SU-DHL-6 (cell line): ENCODE results near the gene UACA.

Experiments used
- H2AFZ ChIP-seq: fragments of 200-600 bp; sonication (generic); 2 replicates; pipeline ENCODE4 v1.6.1; 2014; ENCODE audit warnings: low read depth, mild to moderate bottlenecking, moderate library complexity, mixed read lengths, antibody characterized with exemption, low read length; ENCODE audit not compliant: severe bottlenecking
- H3F3A ChIP-seq: fragments of 200-600 bp; shearing (Covaris generic); 2 replicates; pipeline ENCODE4 v1.6.0; 2016; ENCODE audit warnings: antibody characterized with exemption, mild to moderate bottlenecking; ENCODE audit not compliant: insufficient read depth
- H3K27ac ChIP-seq: fragments of 200-600 bp; sonication (generic); 2 replicates; pipeline ENCODE4 v1.5.1; 2016; ENCODE audit warnings: low read depth, mild to moderate bottlenecking, low read length, moderate library complexity, mixed read lengths
- H3K27me3 ChIP-seq: fragments of 200-600 bp; sonication (generic), shearing (Covaris generic); 2 replicates; pipeline ENCODE4 v1.6.0; 2014; ENCODE audit warnings: mild to moderate bottlenecking, low read length
- H3K36me3 ChIP-seq: fragments of 200-600 bp; sonication (generic); 2 replicates; pipeline ENCODE4 v1.6.1; 2014; ENCODE audit warnings: mild to moderate bottlenecking, low read length, mixed read lengths
- H3K4me2 ChIP-seq: fragments of 300-600, 200-600 bp; shearing (Covaris generic), sonication (generic); 2 replicates; pipeline ENCODE4 v1.6.0; 2014; ENCODE audit warnings: low read length, low read depth, mild to moderate bottlenecking; ENCODE audit not compliant: poor library complexity, severe bottlenecking
- H3K4me3 ChIP-seq: fragments of 200-600 bp; sonication (generic); 2 replicates; pipeline ENCODE4 v1.5.1; 2014; ENCODE audit warnings: antibody characterized with exemption, low read length, mild to moderate bottlenecking, mixed read lengths; ENCODE audit not compliant: insufficient read depth, poor library complexity, severe bottlenecking
- H3K79me2 ChIP-seq: fragments of 200-600 bp; sonication (generic); 2 replicates; pipeline ENCODE4 v1.6.1; 2014; ENCODE audit warnings: mild to moderate bottlenecking, low read length, moderate library complexity; ENCODE audit not compliant: insufficient read depth
- H3K9ac ChIP-seq: fragments of 200-600 bp; sonication (generic); 2 replicates; pipeline ENCODE4 v1.7.0; 2014; ENCODE audit warnings: mild to moderate bottlenecking, low read length
- H3K9me2 ChIP-seq: fragments of 200-600 bp; sonication (generic); replicated peaks from 2 replicates; pipeline ENCODE4 v1.6.1; 2014; ENCODE audit warnings: low read length; ENCODE audit not compliant: insufficient read depth
- H3K9me3 ChIP-seq: fragments of 200-600 bp; sonication (generic); 2 replicates; pipeline ENCODE4 v1.6.1; 2014; ENCODE audit warnings: low read length, mixed read lengths; ENCODE audit not compliant: insufficient read depth
- H4K20me1 ChIP-seq: fragments of 200-600 bp; sonication (generic); 2 replicates; pipeline ENCODE4 v1.6.1; 2014; ENCODE audit warnings: low read depth, mild to moderate bottlenecking, antibody characterized with exemption, low read length, moderate library complexity, mixed read lengths
- CTCF ChIP-seq: fragments of 200-600 bp; sonication (generic); IDR thresholded peaks from one replicate; pipeline ENCODE4 v1.5.1; 2017; ENCODE audit warnings: antibody characterized with exemption, mild to moderate bottlenecking, low read length, moderate library complexity; ENCODE audit not compliant: insufficient read depth, poor library complexity, severe bottlenecking
- EZH2phosphoT487 ChIP-seq: fragments of 200-600 bp; sonication (generic), shearing (Covaris generic); conservative IDR thresholded peaks from 2 replicates; pipeline ENCODE4 v1.6.1; 2018; ENCODE audit warnings: mild to moderate bottlenecking, antibody characterized with exemption, low read length, moderate library complexity, mixed read lengths

The UACA gene

DNA sequence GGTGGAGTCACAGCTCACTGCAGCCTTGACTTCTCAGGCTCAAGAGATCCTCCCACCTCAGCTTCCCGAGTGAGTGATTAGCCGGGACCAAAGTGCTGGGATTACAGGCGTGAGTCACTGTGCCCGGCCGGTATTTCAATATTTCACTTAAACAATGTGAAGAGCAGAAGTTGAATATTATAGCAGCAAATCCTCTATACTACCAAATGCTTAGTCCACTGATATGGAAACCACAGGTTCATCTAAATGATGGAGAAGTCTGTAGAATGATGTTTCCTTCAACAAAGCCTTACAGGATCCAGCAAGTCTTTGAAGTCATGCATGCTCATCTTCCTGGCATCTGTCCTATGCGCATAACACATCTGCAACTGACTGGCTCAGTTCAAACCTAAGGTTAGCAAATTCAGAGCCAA is 20.3 kb upstream of the UACA start:
- H3K27ac ChIP-seq: no peak overlapping the region
- H3K9me3 ChIP-seq: no peaks in the 10 kb centered on the region
- no peaks in the 10 kb centered on the region for H3K36me3 ChIP-seq
- no peaks in the 10 kb centered on the region for H3F3A ChIP-seq
- no peaks in the 10 kb centered on the region for H3K79me2 ChIP-seq
- TF ChIP-seq CTCF (no peak), EZH2phosphoT487 (no peak)
- H3K4me2 ChIP-seq: no peak overlapping the region
- H3K9me2 ChIP-seq: no peaks in the 10 kb centered on the region
- no peak overlapping the region for H2AFZ ChIP-seq
- no peak overlapping the region for H3K9ac ChIP-seq
- no peak overlapping the region for H3K4me3 ChIP-seq
- H4K20me1 ChIP-seq: no peaks in the 10 kb centered on the region
- no peaks in the 10 kb centered on the region for H3K27me3 ChIP-seq

DNA sequence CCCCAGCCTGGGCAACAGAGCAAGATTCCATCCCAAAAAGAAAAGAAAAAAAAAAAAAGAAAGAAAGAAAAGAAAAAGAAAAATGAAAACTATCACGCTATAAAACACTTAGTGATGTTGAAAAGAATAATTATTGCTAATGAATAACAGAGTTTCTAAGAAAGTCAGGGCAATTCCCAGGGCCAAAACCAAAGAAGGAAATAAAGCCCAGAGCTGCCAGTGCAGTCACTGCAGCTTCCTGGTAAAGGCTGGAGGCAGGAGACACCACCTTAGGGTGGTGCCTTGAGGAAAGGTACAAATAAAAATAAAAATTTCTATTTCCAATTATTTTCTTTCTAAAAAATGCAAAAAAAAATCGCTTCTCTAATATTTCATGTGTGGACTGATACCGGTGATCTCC is 19.7 kb upstream of the UACA start:
- H3K27ac ChIP-seq: no peak overlapping the region
- H3F3A ChIP-seq: no peaks in the 10 kb centered on the region
- H3K27me3 ChIP-seq: no peaks in the 10 kb centered on the region
- no peak overlapping the region for H3K9ac ChIP-seq
- H4K20me1 ChIP-seq: no peaks in the 10 kb centered on the region
- no peak overlapping the region for H2AFZ ChIP-seq
- H3K79me2 ChIP-seq: no peaks in the 10 kb centered on the region
- no peaks in the 10 kb centered on the region for H3K9me2 ChIP-seq
- no peak overlapping the region for H3K4me3 ChIP-seq
- no peaks in the 10 kb centered on the region for H3K9me3 ChIP-seq
- TF ChIP-seq EZH2phosphoT487 (no peak), CTCF (no peak)
- no peaks in the 10 kb centered on the region for H3K36me3 ChIP-seq
- H3K4me2 ChIP-seq: no peak overlapping the region

GRCh38 chr15:70781236-70781635 is 17.9 kb upstream of the UACA start:
- H3K79me2 ChIP-seq: no peaks in the 10 kb centered on the region
- H2AFZ ChIP-seq: no peak overlapping the region
- no peak overlapping the region for H3K27ac ChIP-seq
- H3K9me3 ChIP-seq: no peaks in the 10 kb centered on the region
- no peaks in the 10 kb centered on the region for H4K20me1 ChIP-seq
- no peaks in the 10 kb centered on the region for H3F3A ChIP-seq
- no peaks in the 10 kb centered on the region for H3K36me3 ChIP-seq
- H3K27me3 ChIP-seq: no peaks in the 10 kb centered on the region; the same call in 1 of the 2 replicates
- no peak overlapping the region for H3K4me2 ChIP-seq
- TF ChIP-seq EZH2phosphoT487 (no peak), CTCF (no peak)
- H3K4me3 ChIP-seq: no peak overlapping the region
- no peak overlapping the region for H3K9ac ChIP-seq
- H3K9me2 ChIP-seq: no peaks in the 10 kb centered on the region
